Gastroesophageal sphincter (tissue), 4 donors: ENCODE measurements around the gene IGSF9. TPM values are rescaled to one million over a fixed set of nuclear protein-coding genes. Genes with fewer than 3 reads are reported as not detected.

Experiments
- ATAC-seq: fragments of 150-250 bp; one replicate; pipeline ENCODE4 v1.9.1; 2016; ENCODE audit warnings: mild to moderate bottlenecking, moderate library complexity
- H3K27ac ChIP-seq, 4 donors: fragments of 200-600 bp; sonication (generic) in 3 of 4; 1 replicate in 3 of 4; 2 replicates in 1 of 4; pipeline ENCODE4 v1.5.1; 2016 to 2019
- H3K27me3 ChIP-seq: fragments of 200-600 bp; sonication (generic); one replicate; pipeline ENCODE4 v1.5.1; 2019
- H3K36me3 ChIP-seq, 2 donors: fragments of 200-600 bp; sonication (generic); one replicate each; pipeline ENCODE4 v1.5.1; 2019; ENCODE audit warnings: control low read depth in 1 of 2
- H3K4me1 ChIP-seq, 3 donors: fragments of 200-600 bp; sonication (generic); 1 replicate in 2 of 3; 2 replicates in 1 of 3; pipeline ENCODE4 v1.5.1; 2016 to 2019; ENCODE audit warnings: control low read depth in 2 of 3
- H3K4me3 ChIP-seq, 2 donors: fragments of 200-600 bp; sonication (generic); one replicate each; pipeline ENCODE4 v1.5.1; 2019; ENCODE audit warnings: mild to moderate bottlenecking in 1 of 2, moderate library complexity in 1 of 2
- H3K9me3 ChIP-seq, 3 donors: fragments of 200-600 bp; sonication (generic); one replicate each; pipeline ENCODE4 v1.5.1; 2017 to 2019; ENCODE audit warnings: control low read depth in 2 of 3
- CTCF ChIP-seq, 4 experiments: fragments of 200-600 bp in 2 of 4; fragments of 450-650 bp in 2 of 4; sonication (generic) in 1 of 4; IDR thresholded peaks; one replicate each; pipeline ENCODE4 v1.5.1; 2017 to 2019; ENCODE audit warnings: antibody characterized with exemption in 4 of 4, mild to moderate bottlenecking in 2 of 4, moderate library complexity in 2 of 4
- EP300 ChIP-seq: sonication (generic); formaldehyde crosslinking; IDR thresholded peaks from one replicate; pipeline ENCODE4 v1.6.1; 2017; ENCODE audit warnings: antibody characterized with exemption, mild to moderate bottlenecking
- POLR2A ChIP-seq, 2 donors: fragments of 450-650 bp; IDR thresholded peaks; one replicate each; pipeline ENCODE4 v1.6.1; 2017; ENCODE audit warnings: antibody characterized with exemption in 2 of 2, mild to moderate bottlenecking in 2 of 2, moderate library complexity in 1 of 2
- POLR2AphosphoS5 ChIP-seq: sonication (generic); formaldehyde crosslinking; IDR thresholded peaks from one replicate; pipeline ENCODE4 v1.6.1; 2017; ENCODE audit warnings: antibody characterized with exemption
- WGBS, 2 donors: methylation state at CpG; one replicate each; pipeline ENCODE4 v1.1.5; 2018; ENCODE audit warnings: low coverage in 1 of 2; 5-methylcytosine and 5-hydroxymethylcytosine counted together
- total RNA-seq, 4 donors: library from RNA; depleted of rRNA; stranded (reverse); fragments of >200 nt; gene quantifications; one replicate each; pipeline ENCODE4 v1.1.0, GENCODE V29; 2016

The IGSF9 gene
- total RNA-seq, 4 donors from 2014 or later, result 0.35 to 0.62 TPM; not detected in 2

- Histone ChIP-seq H3K4me1 (peaks cover 0 to 32% (median 5%) of the 10 kb centered on the region in 3 donors), H3K9me3 (no peaks in the 10 kb centered on the region), H3K36me3 (no peaks in the 10 kb centered on the region), H3K27ac (no peak overlapping the region), H3K27me3 (peaks cover 6% of the 10 kb centered on the region), H3K4me3 (no peak overlapping the region)
- ATAC-seq, result no peak
- 85% methylated on average over 5 of the region's 16 CpGs; no CpG with 5 or more reads in 1 of the 2 donors for WGBS, 2 donors
- TF ChIP-seq POLR2AphosphoS5 (no peak), EP300 (no peak), POLR2A (IDR thresholded peaks at IDR 0.05) (no peak), CTCF (IDR thresholded peaks at IDR 0.05) (no peak)
Measured at GRCh38 chr1:159927211-159927848, 18.1 kb downstream of the IGSF9 start.

- peak in 1 of 4 experiments; percentile 8 for TF ChIP-seq CTCF (IDR thresholded peaks at IDR 0.05)
- no peak for TF ChIP-seq EP300
- Histone ChIP-seq H3K4me1 (peaks cover 0 to 48% (median 5%) of the 10 kb centered on the region in 3 donors), H3K36me3 (peaks cover 0 to 4% of the 10 kb centered on the region in 2 donors), H3K9me3 (no peaks in the 10 kb centered on the region), H3K4me3 (peak overlapping the region; percentile 86 to 96), H3K27ac (peak overlapping the region; percentile 90 to 96 (median 94)), H3K27me3 (no peaks in the 10 kb centered on the region)
- ATAC-seq, result no peak
- 0% methylated on average over 2 to 5 of the region's 7 CpGs for WGBS, 2 donors
Measured at GRCh38 chr1:159925719-159926078, 19.7 kb downstream of the IGSF9 start.

- WGBS, 2 donors, result 0% methylated on average over 3 to 6 of the region's 58 CpGs
- no peak for TF ChIP-seq EP300
- peak in 2 of 4 experiments; percentile 8 to 19 for TF ChIP-seq CTCF (IDR thresholded peaks at IDR 0.05)
- peak; percentile 92 to 94 for TF ChIP-seq POLR2A (IDR thresholded peaks at IDR 0.05)
- TF ChIP-seq POLR2AphosphoS5, result peak; percentile 98
- peaks cover 0 to 55% (median 5%) of the 10 kb centered on the region in 3 donors for H3K4me1 ChIP-seq
Measured at GRCh38 chr1:159924791-159925718, 20.4 kb downstream of the IGSF9 start, which contains the start of gene TAGLN2. Gene TAGLN2 (minus strand): TSS chr1:159925507. CDS start chr1:159920509, 4,998 bp downstream.

GRCh38 chr1:159924025-159924790, 21.2 kb downstream of the IGSF9 start:
- Histone ChIP-seq H3K4me1 (peaks cover 0 to 63% (median 5%) of the 10 kb centered on the region in 3 donors), H3K27me3 (no peaks in the 10 kb centered on the region), H3K9me3 (no peaks in the 10 kb centered on the region), H3K27ac (peak overlapping the region; percentile 90 to 96 (median 94)), H3K36me3 (peaks cover 0 to 19% of the 10 kb centered on the region in 2 donors), H3K4me3 (peak overlapping the region; percentile 86 to 96)
- peak in 1 of 2 donors; percentile 52 for TF ChIP-seq POLR2A (IDR thresholded peaks at IDR 0.05)
- peak; percentile 91 for TF ChIP-seq POLR2AphosphoS5
- peak in 1 of 4 experiments; percentile 26 for TF ChIP-seq CTCF (IDR thresholded peaks at IDR 0.05)
- TF ChIP-seq EP300, result no peak
- ATAC-seq, result peak; percentile 83
- WGBS, 2 donors, result 3% methylated on average over 3 to 6 of the region's 31 CpGs

More at GRCh38 chr1:159924791-159925718, 20.4 kb downstream of the IGSF9 start, which contains the start of gene TAGLN2:
- ATAC-seq, result peak; percentile 82
- H3K36me3 ChIP-seq, result peaks cover 0 to 10% of the 10 kb centered on the region in 2 donors
- H3K4me3 ChIP-seq, result peak within 1 kb of the TSS; percentile 86 to 96
- no peaks in the 10 kb centered on the region for H3K27me3 ChIP-seq
- no peaks in the 10 kb centered on the region for H3K9me3 ChIP-seq
- peak within 1 kb of the TSS; percentile 90 to 96 (median 94) for H3K27ac ChIP-seq
